CD1c-positive myeloid dendritic cell (primary cell): ENCODE data around the gene CUX1.
"Not testable (repeated sequence)": the region's sequence is repeated elsewhere in the genome, so short reads cannot be mapped to it uniquely, and the experiment has no call there.

Source experiments
- DNase-seq: peaks from one replicate; pipeline ENCODE4 v3.0.0-alpha.2; 2016; ENCODE audit errors: extremely low spot score

CUX1 gene

GRCh38 chr7:101792682-101793071, 24.7 kb upstream of the CUX1 start:
- not testable (repeated sequence) for DNase-seq

GRCh38 chr7:101795461-101795860, 22.0 kb upstream of the CUX1 start:
- no peak for DNase-seq

- not testable (repeated sequence) for DNase-seq
These were observed 19.3 kb upstream of the CUX1 start for GRCh38 chr7:101798173-101798572.

DNA sequence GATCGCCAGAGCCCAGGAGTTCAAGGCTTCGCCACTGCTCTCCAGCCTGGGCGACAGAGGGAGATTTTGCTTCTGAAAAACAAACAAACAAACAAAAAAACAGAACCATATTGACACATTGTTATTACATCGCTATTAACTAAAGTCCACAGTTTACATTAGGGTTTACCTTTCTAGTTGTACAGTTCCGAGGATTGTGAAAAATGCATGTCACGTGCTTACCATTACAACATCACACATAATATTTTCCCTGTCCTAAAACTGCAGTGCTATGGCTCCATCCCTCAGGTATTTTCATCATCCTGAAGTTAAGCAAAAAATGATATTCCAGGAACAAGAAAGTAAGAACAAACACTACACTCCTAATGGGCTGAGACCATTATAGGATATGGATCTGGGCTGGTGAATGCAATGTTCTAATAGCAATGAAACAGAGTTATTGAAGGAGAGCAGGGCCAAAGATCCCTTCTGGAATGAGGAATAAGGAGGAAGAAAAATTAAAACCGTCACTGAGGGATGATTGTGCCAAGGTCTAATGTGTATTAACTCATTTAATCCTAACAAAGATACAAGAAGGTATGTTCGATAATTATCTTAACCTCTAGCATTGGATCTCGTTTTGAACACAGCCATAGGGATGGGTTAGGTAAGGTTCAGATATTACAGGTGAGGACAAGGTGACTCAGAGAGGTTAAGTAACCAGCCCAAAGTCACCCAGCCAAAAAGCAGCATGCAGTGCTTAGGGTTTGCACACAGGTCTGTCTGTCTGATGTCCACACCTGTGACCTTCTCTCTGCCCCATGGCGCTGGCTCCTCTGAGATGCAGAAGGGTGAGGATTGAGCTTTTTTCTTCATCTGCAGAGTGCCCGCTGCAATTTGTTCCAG, 14.0 kb upstream of the CUX1 start:
- DNase-seq, result no peak

GRCh38 chr7:101804088-101804963, 13.1 kb upstream of the CUX1 start:
- DNase-seq, result no peak

DNA sequence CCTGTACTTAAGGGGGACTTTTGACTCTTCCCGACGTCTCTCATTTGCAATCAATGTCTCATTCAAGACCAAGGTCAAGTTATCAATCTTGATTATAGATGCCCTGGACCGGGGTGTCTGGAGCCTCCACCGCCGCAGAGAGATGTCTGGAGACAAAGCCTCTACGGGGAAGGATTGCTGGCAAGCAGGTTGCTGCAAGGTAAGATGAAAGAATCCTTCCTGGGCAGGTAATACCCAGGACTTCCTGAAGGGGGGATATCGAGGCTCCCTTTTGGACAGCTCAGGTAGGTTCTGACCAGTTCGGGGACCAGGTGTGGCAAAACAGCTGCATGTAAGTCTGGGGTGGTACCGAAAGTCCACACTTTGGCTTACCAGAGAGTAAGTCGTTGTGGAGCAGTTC, 12.5 kb upstream of the CUX1 start:
- no peak for DNase-seq

DNA sequence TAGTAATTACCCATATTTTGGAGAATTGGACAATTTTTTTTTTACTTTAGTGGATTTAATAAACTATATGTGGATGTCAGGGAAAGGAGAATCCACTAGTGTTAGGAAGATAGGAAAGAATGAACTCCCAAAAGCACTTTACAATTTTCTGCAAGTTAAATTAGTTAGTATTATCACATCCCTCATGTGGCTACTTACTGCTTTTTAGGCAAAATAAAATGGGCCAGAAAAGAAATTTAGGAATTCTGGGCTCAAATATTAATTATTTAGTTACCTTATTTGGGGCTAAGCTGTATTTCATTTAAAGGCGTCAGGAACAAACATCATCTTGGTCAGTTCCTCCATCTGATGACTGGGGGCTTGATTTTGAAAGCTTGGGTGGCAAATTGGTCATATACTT, 4.8 kb upstream of the CUX1 start:
- no peak for DNase-seq

- no peak for DNase-seq
These were observed 3.9 kb upstream of the CUX1 start for GRCh38 chr7:101813402-101814019.

DNA sequence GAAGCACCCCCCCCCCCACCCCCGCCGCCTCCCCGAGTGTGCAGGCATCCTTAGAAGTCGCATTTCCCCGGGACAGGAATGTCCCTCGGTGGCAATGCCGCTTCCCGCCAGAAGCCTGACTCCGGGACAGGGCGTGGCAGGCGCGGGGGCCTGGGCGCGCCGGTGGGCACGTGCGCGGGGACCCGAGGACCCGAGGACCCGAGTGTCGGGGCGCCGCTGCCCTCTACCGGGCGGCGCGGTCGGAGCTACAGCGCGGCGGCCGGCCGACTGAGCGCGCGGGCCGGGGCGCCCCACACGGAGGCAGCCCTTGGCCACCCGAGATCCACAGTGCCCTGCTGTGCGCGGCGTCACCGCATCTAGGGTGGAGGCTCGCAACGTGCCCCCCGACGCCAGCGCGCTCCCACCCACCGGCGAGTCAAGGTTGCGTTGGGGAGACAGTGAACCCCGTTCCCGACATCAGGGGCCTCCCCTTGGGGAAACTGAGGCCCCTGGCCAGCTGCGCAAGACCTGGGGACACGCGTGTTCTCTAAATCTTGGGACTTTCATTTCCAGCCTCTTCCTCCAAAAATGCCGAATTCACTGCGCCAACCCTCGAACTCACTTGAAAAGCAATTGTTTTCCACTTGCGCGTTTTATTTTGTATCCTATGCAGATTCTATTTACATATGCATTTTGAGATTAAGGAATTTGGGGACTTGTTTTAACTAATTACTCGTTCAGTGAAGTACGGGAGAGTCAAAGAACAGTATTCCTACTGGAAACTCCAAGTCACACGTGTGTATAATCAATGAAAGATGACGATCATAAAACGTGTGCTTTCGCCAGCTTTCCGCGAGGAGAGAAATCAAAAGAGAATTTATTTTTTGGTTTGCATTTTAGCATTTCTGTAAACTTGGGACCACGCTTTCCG, 3.1 kb upstream of the CUX1 start:
- peak; percentile 79 for DNase-seq

DNA sequence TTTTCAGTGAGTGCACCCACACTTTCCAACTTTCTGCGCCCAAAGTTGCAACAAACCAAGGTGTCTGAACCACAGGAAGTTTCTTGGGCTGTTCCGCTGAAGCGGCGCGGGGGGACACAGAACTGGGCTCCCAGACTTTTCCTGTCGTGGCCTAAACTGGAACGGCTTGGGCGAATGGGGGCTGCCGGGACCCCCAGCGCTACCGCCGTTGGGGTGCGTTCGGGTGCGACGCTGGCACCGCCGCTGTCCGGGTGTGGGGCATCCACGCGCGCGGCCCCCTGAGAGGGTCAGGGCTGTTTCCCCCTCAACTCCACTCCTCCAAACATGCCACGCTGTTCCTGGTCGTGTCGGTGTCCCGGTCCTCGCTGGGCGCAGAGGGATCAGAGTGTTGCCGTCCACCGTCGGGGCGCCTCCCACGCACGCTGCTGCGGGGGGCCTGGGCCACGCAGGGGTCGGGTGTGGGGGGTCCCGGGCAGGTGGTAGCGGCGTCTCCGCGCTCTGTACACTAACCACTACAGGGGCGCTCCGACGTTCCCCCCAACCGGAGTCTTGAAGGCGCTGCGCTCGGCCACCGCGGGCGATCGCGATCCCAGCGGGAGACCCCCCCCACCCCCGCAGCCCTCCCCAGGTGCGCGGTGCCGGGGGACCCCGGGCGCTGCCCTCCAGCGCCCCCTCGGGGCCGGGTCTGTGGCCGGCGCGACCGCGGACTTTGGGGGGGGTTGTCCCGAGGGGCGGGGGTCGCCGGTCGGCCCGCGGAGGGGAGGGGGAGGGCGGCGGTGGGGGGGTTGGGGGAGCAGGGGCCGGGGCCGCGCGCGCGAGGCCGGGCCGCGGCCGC, 2.2 kb upstream of the CUX1 start:
- peak; percentile 54 for DNase-seq

DNA sequence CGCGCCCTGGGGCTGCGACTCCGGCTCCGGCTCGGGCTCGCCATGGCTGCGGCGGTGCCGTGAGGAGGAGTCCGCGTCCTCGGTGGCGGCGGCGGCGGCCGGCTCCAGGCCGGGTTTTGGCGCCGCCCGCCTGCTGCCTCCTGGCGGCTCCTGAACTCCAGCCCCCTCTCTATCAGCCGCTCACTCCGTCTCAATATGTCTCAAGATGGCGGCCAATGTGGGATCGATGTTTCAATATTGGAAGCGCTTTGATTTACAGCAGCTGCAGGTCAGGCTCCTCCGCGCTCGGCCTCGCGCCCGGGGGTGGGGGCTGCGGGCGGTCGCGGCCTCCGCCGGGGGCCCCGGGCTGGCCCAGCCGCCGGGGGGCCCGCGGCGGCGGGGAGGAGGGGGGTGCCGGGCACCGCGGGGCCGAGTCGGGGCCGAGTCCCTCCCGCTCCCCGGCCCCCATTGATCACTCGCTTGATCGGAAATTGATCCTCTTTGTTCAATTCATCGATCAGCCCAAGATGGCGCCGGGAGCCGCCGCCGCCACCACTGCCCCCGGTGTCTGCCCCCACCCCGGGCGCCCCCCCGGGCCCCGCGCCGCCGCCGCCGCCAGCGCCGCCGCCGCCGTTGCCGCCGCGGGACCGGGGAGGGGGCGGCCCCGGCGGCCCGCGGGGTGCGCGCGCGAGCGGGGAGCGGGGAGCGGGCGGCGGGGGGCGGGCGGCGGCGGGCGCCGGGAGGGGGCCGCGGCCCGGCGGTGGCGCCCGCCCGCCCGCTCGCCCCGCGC, 1.4 kb upstream of the CUX1 start:
- DNase-seq, result peak; percentile 86

GRCh38 chr7:101816595-101817470, 593 bp upstream of the CUX1 start:
- DNase-seq, result peak; percentile 45

- no peak for DNase-seq
These were observed 1.1 kb downstream of the CUX1 start for GRCh38 chr7:101818287-101819071.

DNA sequence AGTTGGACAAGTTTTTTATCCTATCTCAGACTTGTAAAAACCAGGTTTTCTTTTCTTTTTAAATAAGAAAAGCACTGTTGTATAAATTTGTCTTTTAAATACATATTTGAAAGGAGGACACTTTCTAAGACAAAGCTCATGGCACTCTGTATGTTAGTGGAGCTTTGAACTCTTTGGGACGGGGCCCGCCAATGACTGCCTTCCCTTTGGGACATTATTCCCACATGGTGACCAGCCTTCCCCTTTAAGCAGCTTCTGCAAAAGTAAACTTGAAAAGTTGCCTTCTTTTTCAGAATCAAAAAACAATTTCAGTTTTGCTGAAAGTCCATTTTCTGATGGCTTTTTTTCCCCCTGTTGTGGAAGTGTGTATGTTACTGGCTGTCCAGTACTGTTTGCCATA, 1.8 kb downstream of the CUX1 start:
- DNase-seq, result peak; percentile 39

- DNase-seq, result no peak
These were observed 2.6 kb downstream of the CUX1 start for GRCh38 chr7:101819913-101820522.

- no peak for DNase-seq
These were observed 3.3 kb downstream of the CUX1 start for GRCh38 chr7:101820703-101821102.

GRCh38 chr7:101822632-101823031, 5.2 kb downstream of the CUX1 start:
- not testable (repeated sequence) for DNase-seq
